Activated T-cell treated with anti-CD3 and anti-CD28 coated beads, Interleukin-2, amount 50 U/mL, for 24 hours (primary cell): Measurements from ENCODE around the gene OR2V2.
"Not testable (repeated sequence)": the region's sequence is repeated elsewhere in the genome, so short reads cannot be mapped to it uniquely, and the experiment has no call there.

ENCODE experiments used
- DNase-seq: peaks from one replicate; pipeline ENCODE4 v3.0.0-alpha.2; 2020
- H3K27ac Mint-ChIP-seq: 2 replicates; pipeline ENCODE4 v1.8.0; 2020; ENCODE audit warnings: mild to moderate bottlenecking, mixed read lengths
- H3K27me3 Mint-ChIP-seq: 2 replicates; pipeline ENCODE4 v1.8.0; 2020; ENCODE audit warnings: mixed read lengths
- H3K36me3 Mint-ChIP-seq: 2 replicates; pipeline ENCODE4 v1.8.0; 2020; ENCODE audit warnings: low read depth, mixed read lengths
- H3K4me1 Mint-ChIP-seq: 2 replicates; pipeline ENCODE4 v1.8.0; 2020; ENCODE audit warnings: low read depth, mixed read lengths
- H3K4me3 Mint-ChIP-seq: 2 replicates; pipeline ENCODE4 v1.8.0; 2020; ENCODE audit warnings: mild to moderate bottlenecking, moderate library complexity, mixed read lengths
- H3K9me3 Mint-ChIP-seq: 2 replicates; pipeline ENCODE4 v1.8.0; 2020; ENCODE audit warnings: mixed read lengths

Gene OR2V2

GRCh38 chr5:181166812-181167733 lies 19.7 kb downstream of the OR2V2 start:
- no peak for DNase-seq
- Mint-ChIP-seq H3K27me3 (peaks cover 84% of the 10 kb centered on the region), H3K9me3 (peaks cover 2% of the 10 kb centered on the region), H3K4me3 (no peak overlapping the region), H3K36me3 (no peaks in the 10 kb centered on the region), H3K27ac (no peak overlapping the region), H3K4me1 (peaks cover 69% of the 10 kb centered on the region)

DNA sequence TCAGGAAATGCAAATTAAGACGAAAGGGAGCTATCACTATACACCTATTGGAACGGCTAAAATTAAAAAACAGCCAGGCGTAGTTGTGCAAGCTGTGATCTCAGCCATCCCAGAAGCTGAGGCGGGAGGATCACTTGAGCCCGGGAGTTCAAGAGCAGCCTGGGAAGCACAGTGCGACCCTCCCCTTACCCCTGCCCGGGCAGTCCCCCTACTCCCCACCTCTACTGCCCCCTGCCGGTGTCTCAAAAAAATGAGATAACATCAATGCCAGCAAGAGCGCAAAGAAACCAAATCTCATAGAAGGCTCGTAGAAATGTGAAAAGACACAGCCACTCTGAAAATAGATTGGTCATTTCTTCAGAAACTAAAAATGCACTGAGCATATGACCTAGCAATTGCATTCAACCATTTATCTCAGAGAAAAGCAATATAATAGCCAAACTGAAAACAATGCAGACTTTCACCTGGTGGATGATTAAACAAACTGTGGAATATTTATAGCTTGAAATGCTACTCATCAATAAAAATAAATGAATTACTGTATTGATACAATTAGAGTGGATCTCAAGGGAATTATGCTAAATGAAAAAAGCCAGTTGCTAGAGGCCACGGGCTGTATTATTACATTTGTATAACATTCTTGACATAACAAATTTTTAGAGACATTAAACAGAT lies 20.6 kb downstream of the OR2V2 start:
- H3K27me3 Mint-ChIP-seq: peaks cover 88% of the 10 kb centered on the region
- H3K9me3 Mint-ChIP-seq: peaks cover 2% of the 10 kb centered on the region
- H3K27ac Mint-ChIP-seq: no peak overlapping the region
- DNase-seq: no peak
- no peak overlapping the region for H3K4me3 Mint-ChIP-seq
- H3K4me1 Mint-ChIP-seq: peaks cover 74% of the 10 kb centered on the region
- no peaks in the 10 kb centered on the region for H3K36me3 Mint-ChIP-seq

DNA sequence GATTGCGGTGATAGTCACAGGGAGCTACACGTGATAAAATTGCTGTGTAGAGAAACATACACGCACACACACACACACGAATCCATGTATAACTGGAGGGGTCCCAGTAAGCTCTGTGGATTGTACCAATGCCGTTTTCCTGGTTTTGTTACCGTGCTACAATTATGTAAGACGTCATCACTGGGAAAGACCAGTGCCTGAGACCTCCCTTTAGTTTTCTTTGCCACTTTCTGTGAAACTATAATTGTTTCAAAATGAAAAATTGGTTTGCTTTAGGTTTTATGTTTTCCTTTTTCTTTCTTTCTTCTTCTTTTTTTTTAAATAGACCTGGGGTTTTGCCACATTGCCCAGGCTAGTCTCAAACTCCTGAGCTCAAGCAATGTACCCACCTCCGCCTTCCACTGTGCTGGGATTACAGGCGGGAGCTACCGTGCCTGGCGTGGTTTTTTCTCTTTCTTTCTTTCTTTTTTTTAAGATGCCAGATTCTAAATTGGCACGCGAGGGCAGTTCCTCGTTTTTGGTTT lies 21.3 kb downstream of the OR2V2 start:
- H3K4me1 Mint-ChIP-seq: peaks cover 74% of the 10 kb centered on the region

DNA sequence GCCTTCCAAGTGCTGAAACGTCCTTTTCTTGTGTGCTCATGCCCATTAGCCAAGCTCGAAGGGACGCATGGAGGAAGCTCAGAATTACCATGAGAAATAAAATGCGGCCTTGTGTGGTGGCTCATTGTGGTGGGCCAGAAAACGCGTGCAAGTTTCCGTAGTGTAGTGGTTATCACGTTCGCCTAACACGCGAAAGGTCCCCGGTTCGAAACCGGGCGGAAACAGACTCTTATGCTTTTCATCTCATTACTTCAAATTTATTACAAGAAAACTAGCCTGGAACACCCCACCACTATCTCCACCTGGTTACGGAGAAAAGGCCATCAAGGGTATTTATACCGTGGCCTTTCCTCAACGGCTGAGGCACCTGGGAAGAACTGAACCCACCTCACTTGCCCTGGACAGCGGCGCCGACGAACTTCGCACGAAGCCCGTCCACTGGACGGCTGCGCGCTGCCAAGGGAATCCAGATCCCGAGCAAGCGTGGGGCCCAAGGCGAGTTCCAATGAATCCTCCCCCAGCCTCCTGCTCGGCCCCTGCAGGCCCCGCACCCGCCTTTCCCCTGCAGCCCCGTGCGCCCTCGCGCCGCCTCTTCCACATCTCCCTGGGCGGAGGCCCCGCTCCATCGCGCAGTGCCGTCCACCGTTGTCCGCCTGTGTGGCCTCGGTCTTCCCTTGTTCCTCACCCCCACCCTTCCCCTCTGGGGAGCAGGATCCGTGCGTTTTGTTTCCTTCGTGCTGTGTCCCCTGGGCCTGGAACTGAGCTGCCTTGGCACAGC lies 22.3 kb downstream of the OR2V2 start:
- peaks cover 77% of the 10 kb centered on the region for H3K4me1 Mint-ChIP-seq
- peak overlapping the region; percentile 90 for H3K27ac Mint-ChIP-seq
- DNase-seq: peak; percentile 93
- H3K9me3 Mint-ChIP-seq, H3K36me3 Mint-ChIP-seq: not testable (repeated sequence)
- H3K27me3 Mint-ChIP-seq: peaks cover 86% of the 10 kb centered on the region
- H3K4me3 Mint-ChIP-seq: peak overlapping the region; percentile 42

More for the DNA sequence above, 21.3 kb downstream of the OR2V2 start:
- H3K36me3 Mint-ChIP-seq: no peaks in the 10 kb centered on the region
- no peak for DNase-seq
- no peak overlapping the region for H3K4me3 Mint-ChIP-seq
- H3K27ac Mint-ChIP-seq: peak overlapping the region; percentile 90
- peaks cover 2% of the 10 kb centered on the region for H3K9me3 Mint-ChIP-seq
- H3K27me3 Mint-ChIP-seq: peaks cover 88% of the 10 kb centered on the region

DNA sequence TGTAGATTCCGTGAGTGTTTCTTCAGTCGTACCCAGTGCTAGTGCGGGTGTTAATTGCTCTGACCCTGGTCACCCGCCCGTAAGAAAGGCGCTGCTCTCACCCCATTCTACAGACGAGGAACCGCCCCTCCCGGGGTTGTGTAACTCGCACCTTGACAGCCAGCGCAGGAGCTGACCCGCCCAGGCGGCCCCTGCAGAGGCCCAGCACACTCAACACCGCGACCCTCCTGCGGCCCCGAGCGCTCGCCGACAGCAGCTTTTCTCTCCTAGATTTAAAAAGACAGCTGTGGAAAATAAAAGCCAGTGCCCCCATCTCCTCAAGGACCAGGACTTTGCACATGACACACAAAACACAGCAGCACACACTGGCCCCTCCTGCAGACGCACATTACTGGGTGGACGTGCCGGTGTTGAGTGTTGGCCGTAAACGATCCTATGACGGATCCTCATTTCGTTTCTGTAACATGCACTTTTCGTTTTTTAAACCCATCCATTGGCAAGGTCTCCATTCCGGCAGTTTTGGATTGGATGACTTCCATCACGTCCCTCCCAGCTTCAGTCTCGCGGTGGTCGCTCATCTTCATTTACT lies 22.9 kb downstream of the OR2V2 start:
- no peak for DNase-seq
- Mint-ChIP-seq H3K36me3 (no peaks in the 10 kb centered on the region), H3K9me3 (peaks cover under 1% of the 10 kb centered on the region), H3K4me3 (peak overlapping the region; percentile 42), H3K4me1 (peaks cover 75% of the 10 kb centered on the region), H3K27ac (peak overlapping the region; percentile 90), H3K27me3 (peaks cover 84% of the 10 kb centered on the region)

GRCh38 chr5:181170996-181171395 lies 23.6 kb downstream of the OR2V2 start:
- no peak overlapping the region for H3K4me3 Mint-ChIP-seq
- DNase-seq: no peak
- no peaks in the 10 kb centered on the region for H3K9me3 Mint-ChIP-seq
- no peaks in the 10 kb centered on the region for H3K36me3 Mint-ChIP-seq
- H3K27ac Mint-ChIP-seq: no peak overlapping the region
- peaks cover 70% of the 10 kb centered on the region for H3K4me1 Mint-ChIP-seq
- H3K27me3 Mint-ChIP-seq: peaks cover 78% of the 10 kb centered on the region

- H3K9me3 Mint-ChIP-seq: no peaks in the 10 kb centered on the region
- H3K27ac Mint-ChIP-seq: no peak overlapping the region
- peaks cover 73% of the 10 kb centered on the region for H3K27me3 Mint-ChIP-seq
- H3K4me1 Mint-ChIP-seq: peaks cover 63% of the 10 kb centered on the region
- no peak overlapping the region for H3K4me3 Mint-ChIP-seq
- no peaks in the 10 kb centered on the region for H3K36me3 Mint-ChIP-seq
- no peak for DNase-seq
Observed at GRCh38 chr5:181171782-181172181, 24.4 kb downstream of the OR2V2 start.

DNA sequence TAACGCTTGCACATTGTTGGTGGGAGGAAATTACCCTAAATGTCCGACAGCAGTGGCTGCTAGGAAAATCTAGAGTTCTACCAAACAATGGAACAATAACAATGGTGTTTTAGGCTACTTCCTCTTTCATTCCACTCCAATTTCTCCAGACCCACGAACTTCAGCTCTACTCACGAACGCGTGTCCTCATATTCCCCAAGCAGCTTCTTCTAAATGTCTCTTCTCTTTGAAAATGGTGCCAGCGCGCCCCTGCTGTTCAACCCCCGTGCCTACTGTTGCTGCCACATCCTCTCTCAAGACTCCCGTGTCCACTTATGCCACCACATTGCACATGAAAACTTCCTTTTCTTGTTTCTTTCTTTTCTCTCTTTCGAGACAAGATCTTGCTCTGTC lies 25.6 kb downstream of the OR2V2 start:
- peak overlapping the region; percentile 73 for H3K4me3 Mint-ChIP-seq
- H3K4me1 Mint-ChIP-seq: peaks cover 52% of the 10 kb centered on the region
- DNase-seq: peak; percentile 83
- H3K36me3 Mint-ChIP-seq: no peaks in the 10 kb centered on the region
- H3K9me3 Mint-ChIP-seq: no peaks in the 10 kb centered on the region
- peak overlapping the region; percentile 87 for H3K27ac Mint-ChIP-seq
- H3K27me3 Mint-ChIP-seq: peaks cover 68% of the 10 kb centered on the region

DNA sequence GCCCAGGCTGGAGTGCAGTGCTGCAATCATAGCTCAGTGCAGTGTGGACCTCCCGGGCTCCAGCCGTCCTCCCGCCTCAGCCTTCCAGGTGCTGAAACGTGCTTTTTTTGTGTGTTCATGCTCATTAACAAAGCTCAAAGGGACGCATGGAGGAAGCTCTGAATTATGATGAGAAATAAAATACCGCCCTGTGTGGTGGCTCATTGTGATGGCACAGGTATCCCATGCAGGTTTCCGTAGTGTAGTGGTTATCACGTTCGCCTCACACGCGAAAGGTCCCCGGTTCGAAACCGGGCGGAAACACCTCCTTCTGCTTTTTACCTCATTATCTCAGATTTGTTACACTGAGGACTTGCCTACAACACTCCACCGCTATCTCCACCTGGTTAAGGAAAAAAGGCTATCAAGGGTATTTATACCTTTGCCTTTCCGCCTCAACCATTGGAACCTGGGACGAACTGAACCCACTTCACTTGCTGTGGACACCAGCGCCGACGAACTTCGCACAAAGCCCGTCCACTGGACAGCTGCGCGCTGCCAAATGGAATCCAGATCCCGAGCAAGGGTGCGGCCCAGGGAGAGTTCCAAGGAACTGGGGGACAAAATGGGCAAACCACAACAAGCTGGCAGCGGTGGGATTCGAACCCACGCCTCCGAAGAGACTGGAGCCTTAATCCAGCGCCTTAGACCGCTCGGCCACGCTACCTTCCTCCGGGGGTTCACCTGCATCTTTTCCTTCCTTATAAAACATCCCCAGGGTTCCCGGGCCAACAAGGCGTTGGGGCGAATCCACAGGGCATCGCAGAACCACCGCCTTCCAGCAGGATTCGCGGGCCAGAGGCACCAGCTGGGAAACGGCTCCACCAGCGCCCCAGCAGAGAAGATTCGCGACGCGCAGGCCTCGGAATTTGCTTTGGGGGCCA lies 26.3 kb downstream of the OR2V2 start:
- peak overlapping the region; percentile 87 for H3K27ac Mint-ChIP-seq
- H3K4me1 Mint-ChIP-seq: peaks cover 47% of the 10 kb centered on the region
- peaks cover 62% of the 10 kb centered on the region for H3K27me3 Mint-ChIP-seq
- peak; percentile 86 for DNase-seq
- no peaks in the 10 kb centered on the region for H3K9me3 Mint-ChIP-seq
- H3K4me3 Mint-ChIP-seq: peak overlapping the region; percentile 73
- H3K36me3 Mint-ChIP-seq: no peaks in the 10 kb centered on the region

DNA sequence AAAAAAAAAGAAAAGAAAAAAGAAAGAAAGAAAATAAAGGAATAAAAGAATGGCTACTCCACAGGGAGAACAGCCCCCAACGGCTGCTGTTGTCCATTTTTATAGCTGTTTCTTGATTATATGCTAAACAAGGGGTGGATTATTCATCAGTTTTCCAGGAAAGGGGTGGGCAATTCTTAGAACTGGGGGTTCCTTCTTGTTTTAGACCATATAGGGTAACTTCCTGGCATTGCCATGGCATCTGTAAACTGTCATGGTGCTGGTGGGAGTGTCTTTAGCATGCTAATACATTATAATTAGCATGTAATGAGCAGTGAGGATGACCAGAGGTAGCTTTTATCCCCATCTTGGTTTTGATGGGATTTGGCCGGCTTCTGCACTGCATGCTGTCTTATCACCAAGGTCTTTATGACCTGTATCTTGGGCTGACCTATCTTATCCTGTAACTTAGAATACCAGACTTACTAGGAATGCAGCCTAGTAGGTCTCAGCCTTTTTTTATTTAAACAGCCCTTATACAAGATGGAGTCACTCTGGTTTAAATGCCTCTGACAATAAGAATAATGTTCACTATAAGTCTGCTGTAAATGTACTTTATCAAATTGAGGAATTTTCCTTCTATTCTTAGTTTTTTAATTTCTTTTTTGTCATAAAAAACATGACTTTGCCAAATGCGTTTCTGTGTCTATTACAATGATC lies 29.0 kb downstream of the OR2V2 start:
- H3K9me3 Mint-ChIP-seq: no peaks in the 10 kb centered on the region
- no peaks in the 10 kb centered on the region for H3K36me3 Mint-ChIP-seq
- no peak for DNase-seq
- no peak overlapping the region for H3K27ac Mint-ChIP-seq
- H3K4me3 Mint-ChIP-seq: no peak overlapping the region
- peaks cover 34% of the 10 kb centered on the region for H3K27me3 Mint-ChIP-seq
- H3K4me1 Mint-ChIP-seq: peaks cover 22% of the 10 kb centered on the region

- peaks cover 25% of the 10 kb centered on the region for H3K27me3 Mint-ChIP-seq
- peaks cover 24% of the 10 kb centered on the region for H3K4me1 Mint-ChIP-seq
- DNase-seq, H3K4me3 Mint-ChIP-seq, H3K36me3 Mint-ChIP-seq, H3K9me3 Mint-ChIP-seq, H3K27ac Mint-ChIP-seq: not testable (repeated sequence)
Observed at GRCh38 chr5:181177559-181177958, 30.2 kb downstream of the OR2V2 start.

DNA sequence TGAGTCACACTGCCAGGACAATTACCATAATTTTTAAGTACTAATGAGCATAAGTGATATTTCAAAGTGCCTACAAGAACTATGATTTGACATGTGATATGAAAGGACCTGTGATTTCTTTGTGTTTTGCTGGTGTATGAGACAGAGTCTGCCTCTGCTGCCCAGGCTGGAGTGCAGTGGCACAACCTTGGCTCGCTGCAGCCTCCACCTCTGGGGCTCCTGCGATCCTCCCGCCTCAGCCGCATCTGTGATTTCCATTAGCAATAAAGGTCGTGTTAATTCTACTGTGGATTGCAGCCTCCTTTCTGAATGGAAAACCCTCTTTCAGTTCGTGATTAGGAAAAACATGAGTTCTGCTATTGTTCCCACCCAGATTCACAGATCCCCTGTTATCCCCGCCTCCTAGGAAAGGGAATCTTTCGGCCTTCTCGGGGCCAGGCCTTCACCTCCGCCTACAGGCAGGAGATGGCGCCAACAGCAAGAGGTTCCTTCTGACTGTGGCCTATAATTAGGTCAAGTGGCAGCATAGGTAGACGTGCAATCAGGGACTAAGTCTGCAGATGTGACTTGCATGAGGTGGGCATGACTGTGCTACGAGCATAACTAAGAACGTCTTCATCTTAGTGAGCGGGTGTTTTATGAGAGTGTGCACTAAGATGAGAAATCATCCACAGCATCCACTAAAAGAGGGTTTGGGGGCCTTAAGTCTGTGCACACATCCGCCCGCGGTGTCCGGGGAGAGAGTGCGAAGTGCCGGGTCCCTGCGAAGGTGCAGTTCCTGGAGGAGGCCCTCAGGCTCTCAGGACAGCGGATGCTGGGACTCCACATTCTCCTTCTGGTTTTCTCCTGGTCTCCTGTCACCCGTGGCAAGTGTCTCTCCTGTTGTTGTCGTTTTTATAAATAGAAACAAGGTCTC lies 34.5 kb downstream of the OR2V2 start:
- H3K4me1 Mint-ChIP-seq: peaks cover 38% of the 10 kb centered on the region
- peak; percentile 62 for DNase-seq
- no peaks in the 10 kb centered on the region for H3K9me3 Mint-ChIP-seq
- H3K4me3 Mint-ChIP-seq: peak overlapping the region; percentile 25
- H3K27me3 Mint-ChIP-seq: peaks cover 6% of the 10 kb centered on the region
- peaks cover 2% of the 10 kb centered on the region for H3K36me3 Mint-ChIP-seq
- peak overlapping the region; percentile 19 for H3K27ac Mint-ChIP-seq
